HG02885 (cell line): ENCODE measurements around the gene TPMT.

Source experiments
- ATAC-seq: cut with Tn5 transposase; IDR thresholded peaks from one replicate; pipeline ENCODE4 v1.9.1; 2021; ENCODE audit warnings: mild to moderate bottlenecking; ENCODE audit not compliant: unreplicated experiment, poor library complexity

The TPMT gene

DNA sequence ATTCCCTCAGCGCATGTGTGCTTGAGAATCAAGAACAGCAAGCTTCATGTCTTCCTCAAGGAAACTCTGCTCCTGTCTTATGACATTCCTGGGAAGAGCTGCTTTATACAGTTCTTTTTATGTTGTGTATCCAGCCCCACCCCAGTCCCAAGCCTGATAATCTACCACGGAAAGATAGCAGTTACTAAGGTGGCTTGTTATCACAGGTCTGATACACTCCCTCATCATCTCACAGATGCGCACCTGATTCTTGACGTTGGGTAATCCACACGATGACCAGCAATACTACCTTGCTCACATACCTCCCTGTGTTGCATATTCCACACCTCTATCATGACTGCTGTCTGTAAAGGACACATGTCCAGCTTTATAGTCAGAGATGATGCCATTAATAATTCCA, 35.6 kb downstream of the TPMT start:
- no peak for ATAC-seq

DNA sequence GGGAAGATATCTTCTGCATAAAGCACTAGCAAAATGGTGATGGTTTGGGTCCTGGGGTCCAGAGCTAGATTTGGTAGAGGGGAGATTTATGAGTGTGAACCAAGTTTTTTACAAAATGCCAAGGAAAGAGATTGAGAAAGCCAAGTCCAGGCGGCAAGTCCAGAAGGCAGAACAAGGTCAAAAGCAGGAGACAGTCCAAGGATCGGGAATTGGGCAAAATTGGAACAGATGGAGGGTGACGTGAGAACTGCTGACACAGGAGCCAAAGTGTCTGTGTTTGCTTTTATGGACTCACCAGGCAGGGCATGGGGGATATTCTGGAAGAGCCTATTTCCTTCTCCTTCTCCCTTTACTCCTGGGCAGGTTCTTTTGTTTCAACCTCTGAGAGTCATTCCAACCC, 36.5 kb downstream of the TPMT start:
- ATAC-seq = no peak

DNA sequence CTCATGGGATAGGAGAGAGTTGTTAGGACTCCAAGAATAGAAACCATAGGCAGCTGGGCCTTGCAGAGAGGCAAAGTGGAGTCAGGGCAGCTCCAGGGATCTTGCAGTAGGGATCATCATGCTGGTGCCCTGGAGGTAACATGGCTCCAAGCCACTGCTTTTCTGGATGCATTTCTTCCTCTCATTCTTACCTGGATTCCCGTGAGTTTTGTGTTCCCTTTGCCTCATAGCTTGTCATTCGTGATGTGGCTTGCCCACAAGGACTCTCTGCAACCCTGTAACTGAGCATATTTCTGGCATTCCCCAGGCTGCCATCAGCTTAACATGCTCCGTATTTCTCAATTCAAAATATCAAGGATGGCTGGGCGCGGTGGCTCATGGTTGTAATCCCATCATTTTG, 37.7 kb downstream of the TPMT start:
- no peak for ATAC-seq

DNA sequence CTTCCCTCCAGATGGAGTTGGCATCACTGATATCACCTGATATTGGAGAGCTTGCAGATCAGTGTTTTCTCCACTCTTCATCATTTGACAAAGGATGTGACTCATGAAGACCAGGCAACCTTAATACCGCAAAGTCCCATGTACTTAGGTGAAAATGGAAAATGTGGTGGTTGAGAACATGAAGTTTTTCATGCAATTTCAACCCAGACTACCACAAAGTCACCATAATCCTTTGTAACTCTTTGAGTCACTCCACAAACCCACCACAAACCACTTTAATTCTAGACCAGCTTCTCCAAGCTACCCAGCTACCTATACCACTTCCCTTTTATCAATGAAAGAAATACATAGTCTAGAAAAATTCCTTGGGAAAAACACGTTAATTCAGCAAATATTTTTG, 39.5 kb downstream of the TPMT start:
- ATAC-seq = no peak

DNA sequence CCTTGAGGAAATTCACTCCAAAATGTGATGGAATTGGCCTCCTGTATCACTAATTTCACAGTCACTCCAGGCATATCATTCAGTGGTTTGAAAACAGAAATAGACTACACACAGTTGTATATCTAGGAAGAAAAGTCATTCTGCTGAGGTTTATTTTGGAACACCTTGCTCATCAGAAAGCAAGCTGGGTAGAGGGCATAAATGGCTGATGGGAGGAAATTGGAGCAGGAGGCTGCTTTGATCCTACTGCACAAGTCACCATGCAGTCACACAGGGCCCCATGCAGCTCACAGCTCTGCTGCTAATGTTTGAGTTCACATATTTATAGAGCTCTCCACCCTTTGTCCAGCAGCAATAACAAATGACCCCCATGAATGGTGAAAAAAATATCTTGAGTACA, 44.7 kb downstream of the TPMT start:
- ATAC-seq = no peak

DNA sequence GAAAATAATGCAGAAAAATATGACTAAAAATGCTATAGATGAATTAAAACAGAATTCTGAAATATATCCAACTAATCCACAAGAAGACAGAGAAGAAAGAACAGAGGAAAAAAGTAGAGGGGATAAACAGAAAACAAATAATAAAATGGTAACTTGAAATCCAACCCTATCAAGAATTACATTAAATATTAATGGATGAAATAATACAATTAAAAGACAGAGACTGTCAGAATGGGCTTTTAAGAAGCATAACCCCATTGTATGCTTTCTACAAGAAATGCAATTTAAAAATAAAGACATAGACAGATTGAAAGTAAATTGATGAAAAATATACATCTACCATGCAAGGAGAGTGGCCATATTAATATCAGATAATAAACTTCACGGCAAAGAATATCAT, 47.8 kb downstream of the TPMT start:
- no peak for ATAC-seq

DNA sequence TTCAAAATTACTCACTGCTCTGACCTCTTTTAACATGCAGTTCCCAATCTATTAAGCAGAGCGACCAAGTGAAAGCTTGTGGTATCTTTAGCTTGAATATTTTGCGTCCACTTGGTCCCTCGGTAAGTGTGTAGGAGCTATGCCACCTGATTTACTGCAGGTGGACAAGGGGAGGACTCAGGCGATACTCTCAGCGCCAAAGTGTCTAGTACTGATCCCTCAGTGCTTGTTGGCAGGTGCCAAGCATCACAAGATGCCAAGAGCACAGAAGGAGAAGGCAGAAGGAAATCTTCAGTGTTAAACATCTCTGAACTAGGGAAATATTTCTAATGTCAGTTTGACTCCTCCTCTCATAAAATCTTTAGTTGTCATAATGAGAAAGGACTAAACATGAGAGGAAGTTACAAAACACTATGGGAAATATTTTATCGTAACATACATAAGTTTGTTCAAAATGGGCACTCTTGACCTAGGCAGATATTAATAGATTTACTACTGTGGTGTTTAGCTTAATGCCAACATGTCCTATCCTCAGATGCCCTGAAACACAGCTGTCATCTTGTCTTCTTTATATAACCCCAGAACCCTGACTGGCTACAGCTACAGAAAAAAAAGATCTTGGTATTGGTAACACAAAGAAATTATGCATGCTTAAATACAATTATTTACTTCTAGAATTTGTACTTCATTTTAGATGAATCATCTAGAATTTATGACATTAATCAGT, 51.9 kb downstream of the TPMT start:
- ATAC-seq = no peak

DNA sequence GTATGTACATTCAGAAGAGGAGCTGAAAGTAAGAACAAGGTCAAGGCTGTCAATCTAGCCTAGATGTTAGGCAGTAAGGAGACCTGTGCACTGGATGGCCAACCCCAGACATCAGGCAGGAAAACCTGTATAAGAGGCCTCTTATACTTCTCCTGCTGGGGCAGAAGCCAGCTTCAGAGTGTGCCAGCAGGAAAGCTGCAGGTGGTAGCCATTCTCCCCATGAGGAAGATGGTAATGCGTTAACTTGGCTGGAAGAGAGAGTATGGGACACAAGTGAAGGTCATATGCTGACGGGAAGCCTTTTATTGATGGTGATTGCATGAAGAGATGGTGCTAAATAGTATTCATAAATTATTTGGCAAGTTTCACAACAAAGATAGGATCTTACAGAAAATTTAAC, 53.0 kb downstream of the TPMT start:
- ATAC-seq = no peak

DNA sequence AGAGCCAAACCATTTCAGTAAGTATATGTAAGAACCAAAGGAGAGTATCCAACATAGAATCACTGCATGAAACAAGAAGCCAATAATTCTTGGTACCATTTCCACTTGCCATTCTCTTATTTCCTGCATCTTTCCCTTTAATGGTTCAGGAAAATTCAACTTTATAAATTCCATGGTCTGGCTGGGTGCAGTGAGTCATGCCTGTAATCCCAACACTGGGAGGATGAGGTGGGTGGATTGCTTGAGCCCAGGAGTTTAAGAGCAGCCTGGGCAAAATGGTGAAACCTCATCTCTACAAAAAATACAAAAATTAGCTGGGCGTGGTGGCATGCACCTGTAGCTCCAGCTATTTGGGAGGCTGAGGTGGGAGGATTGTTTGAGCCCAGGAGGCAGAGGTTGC, 53.6 kb downstream of the TPMT start:
- ATAC-seq = no peak

DNA sequence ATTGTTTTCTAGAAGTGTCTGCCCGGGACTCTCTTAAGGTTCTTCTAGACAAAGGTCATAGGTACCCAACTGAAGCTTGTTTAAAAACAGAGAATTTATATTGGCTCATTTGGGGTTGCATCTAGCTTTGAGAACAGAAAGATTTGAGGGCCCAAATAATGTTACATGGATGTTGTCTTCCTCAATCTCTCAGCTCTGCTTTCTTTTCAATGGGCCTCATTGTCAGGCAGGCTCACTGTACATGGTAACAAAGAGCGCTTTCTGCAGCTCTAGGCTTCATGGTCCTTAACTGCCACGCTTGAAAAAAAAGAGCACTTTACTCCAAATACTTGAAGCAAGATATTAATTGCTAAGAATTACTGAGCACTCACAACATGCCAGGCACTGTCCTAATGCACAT, 54.6 kb downstream of the TPMT start:
- no peak for ATAC-seq

DNA sequence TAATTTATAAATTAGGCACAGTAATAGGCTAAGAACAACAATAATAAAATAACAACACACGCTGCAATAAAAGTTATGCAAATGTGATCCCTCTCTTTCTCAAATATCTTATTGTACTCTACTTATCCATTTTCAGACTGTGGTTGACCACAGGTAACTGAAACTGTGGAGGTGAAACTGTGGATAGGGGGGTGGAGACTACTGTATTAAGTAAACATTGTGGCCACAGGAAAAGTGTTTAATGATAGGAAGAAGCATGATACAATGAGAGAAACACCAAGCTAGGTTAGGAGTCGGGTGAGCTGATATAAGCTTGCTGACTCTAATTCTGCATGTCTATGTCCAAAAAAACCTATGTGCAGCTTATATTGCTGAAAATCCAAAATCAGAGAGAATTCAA, 55.4 kb downstream of the TPMT start:
- ATAC-seq = no peak

DNA sequence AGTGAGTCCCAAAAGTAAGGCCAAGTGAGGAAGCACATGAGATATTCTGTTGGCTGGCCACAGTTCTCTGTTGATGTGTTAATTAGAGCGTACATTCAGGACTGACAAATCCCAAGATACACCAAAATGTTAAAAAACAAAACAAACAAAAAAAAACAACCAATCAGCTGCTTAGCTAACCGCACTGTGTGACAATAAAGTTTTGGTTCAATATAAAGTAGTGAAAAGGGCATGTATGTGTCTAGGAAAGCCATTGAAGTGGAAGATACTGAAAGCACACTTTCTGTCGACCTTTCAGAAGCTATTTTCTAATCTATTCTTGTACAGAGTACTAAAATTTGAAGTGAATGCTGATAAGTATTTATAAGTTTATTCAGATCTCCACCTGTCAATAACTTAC, 58.5 kb downstream of the TPMT start:
- ATAC-seq = no peak

DNA sequence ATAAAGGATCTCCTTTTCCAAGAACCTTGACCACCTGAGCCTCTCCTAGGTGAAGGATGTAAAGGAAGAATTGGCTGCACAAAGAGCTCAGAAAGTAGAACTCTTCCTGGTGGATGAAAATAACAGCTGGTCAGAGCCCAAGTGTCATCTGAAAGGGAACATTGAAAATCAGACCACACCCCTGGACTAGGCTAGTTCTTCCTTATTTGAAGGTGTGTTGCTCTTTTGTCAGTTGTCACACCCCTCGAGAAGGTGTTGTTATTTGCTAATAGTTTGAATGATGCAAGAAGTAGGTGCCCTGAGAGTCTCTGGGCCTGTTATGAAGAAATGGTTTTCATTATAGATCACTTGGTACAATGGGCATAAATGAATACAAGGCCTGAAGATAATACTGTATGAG, 63.5 kb downstream of the TPMT start:
- no peak for ATAC-seq

DNA sequence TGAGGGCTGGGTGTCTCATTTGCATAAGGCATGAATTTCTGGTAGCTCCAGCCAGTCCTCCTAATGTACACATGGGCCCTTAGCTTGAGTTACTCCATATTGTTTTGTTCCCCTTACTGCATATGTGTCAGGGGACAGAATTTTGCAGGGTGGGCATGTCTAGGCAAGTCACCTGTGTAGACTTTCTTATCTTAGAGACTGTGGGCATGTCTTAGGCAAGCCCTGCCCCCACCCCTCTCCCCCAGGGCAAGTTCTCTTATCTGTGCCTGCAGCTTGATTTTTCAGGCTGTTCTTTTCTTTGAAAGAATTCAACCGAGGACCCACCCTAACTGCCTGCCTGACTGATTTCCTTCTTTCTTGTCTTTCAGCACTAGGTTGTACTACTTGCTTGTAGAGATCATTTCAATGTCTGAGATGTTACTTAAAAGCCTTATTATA, 64.5 kb downstream of the TPMT start:
- no peak for ATAC-seq

DNA sequence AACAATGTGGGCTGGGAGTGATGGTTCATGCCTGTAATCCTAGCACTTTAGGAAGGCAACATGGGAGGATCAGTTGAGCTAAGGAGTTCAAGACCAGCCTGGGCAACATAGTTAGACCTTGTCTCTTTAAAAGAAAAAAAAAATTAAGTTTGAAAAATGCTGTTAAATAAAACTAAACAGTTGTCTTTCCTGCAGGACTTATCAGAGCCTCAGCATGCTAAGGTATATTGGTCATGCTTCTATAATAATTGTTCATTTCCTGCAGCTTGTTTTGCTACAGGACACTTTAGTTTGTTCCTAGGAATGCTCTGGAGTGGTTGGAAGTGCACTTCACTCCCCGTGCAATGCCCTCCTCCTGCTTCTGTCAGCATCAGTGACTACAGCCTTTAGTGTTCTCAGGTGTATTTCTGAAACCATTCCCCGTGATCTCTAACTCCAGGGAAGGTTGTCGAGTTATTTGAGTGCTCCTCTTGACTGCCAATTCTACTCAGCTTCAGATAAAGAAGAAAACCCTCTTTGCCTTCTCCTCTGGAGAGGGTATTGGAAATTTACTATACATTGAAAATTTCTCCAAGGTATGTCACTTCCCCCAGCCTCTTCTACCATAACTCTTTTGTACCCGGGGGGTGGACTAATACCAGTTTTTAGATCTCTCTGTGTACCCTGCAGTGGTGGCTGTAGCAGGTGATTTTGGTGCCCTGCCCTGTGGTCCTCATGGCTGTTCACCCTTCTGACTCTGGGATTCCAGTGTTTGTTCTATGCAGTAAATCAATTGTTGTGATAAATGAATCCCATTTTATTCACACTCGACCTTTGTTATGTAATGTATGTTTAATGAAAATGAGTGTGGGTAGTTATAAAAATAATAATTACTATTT, 66.2 kb downstream of the TPMT start:
- no peak for ATAC-seq

DNA sequence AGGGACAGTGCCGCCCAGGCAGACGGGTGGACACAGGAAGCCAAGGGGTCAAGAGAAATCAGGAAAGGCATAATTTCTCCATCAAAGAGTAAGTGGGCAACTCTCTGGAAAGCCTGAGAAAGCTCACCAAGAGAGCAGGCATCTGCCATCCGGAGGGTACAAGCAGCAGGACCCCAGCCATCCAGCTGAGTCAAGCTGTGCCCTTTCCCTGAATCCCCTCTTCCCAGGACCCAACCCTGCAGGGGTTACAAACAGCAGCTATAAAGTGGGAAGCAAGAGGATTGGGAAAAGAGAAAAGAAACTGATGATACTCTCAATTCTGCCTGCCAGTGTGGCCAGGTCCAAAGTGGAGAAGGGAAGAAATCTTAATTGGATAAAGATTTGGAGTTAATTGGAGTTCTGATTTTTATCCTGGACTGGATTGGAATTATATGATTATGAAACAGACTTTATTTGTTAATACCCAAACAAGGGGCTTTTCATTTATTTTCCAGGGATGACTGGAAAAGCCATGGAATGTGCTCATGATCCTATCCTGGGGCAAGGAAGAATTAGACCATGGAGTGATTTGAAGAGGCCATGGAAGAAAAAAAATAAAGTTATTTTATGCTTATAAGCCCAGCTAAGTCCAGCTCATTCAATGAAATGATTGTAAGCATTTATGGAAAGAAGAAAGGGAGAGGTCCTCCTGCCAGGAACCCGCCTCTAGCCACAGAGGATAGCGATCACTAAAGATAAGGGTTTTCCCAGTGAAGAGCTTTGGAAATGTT, 67.3 kb downstream of the TPMT start:
- no peak for ATAC-seq

DNA sequence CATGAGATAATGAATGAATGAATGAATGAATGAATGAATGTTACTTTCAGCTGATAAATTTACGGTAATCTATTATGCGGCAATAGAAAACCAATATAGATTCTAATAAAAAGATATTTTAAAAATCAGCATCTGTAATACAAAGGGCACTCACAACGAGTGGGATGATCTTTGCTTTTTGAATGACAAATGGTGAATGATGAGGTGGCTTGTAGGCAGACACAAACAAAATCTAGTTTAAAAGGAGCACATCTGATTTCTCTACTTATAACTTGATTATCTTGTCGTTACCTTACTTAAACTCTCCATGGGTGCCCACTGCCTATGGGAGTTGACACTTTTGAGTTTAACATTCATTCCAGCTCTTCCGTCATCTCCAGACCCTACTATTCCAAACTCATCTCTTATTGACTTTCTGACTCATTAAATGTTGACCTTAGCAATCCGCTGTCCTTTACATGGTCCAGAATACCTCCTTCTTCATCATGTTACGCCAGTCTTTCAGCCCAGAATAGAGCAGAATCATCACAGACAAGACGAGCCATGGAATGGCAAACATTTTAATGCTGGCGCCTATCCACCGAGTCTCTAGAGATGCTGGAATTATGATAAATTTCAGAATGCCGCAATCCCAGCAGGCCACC, 73.7 kb downstream of the TPMT start:
- no peak for ATAC-seq

DNA sequence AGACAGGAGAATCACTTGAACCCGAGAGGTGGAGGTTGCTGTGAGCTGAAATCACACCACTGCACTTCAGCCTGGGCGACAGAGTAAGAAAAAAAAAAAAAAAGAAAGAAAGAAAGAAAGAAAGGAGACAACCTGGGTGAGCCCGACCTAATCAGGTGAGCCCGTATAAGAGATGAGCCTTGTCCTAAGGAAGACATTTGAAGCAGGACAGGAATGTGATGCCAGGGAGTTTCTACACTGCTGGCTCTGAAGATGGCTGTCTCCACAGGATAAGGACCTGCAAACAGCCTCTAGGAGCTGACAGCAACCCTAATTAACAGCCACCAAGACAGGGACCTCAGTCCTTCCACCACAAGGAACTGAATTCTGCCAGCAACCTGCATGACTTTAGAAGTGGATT, 74.3 kb downstream of the TPMT start:
- no peak for ATAC-seq

DNA sequence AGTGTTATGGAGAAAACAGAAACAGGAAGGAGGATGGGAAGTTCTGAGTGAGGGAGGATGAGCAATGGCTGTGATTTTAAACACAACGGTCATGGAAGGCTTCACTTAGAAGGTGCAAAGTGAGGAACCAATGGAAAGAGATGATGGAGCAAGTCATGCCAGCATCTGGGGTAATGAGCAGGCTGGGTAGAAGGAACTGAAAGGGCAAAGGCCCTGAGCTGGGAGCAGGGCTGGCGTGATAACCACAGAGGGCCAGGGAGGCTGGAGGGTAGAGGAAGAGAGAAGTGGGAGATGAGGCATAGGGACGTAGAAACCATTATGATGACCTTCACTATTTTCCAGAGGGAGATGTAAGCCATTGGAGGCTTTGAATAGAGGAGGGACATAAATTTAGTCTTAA, 76.0 kb downstream of the TPMT start:
- ATAC-seq = no peak
